Left renal pelvis (tissue), 4 donors: ENCODE data around the gene GPR135. TPM values are rescaled to one million over a fixed set of nuclear protein-coding genes. Genes with fewer than 3 reads are reported as not detected.

ENCODE experiments used
- DNase-seq, 4 donors: peaks; one replicate each; pipeline ENCODE4 v3.0.0-alpha.2; 2013; ENCODE audit warnings: low read depth in 4 of 4, low spot score in 3 of 4
- polyA plus RNA-seq, 4 donors: library from polyadenylated mRNA; unstranded; fragments of 120-200 nt; gene quantifications; one replicate each; pipeline ENCODE4 v1.2.1, GENCODE V29; 2013; ENCODE audit not compliant: insufficient read length in 4 of 4

Gene GPR135
- polyA plus RNA-seq, 4 donors: 4.0 to 9.3 (median 5.0) TPM

DNA sequence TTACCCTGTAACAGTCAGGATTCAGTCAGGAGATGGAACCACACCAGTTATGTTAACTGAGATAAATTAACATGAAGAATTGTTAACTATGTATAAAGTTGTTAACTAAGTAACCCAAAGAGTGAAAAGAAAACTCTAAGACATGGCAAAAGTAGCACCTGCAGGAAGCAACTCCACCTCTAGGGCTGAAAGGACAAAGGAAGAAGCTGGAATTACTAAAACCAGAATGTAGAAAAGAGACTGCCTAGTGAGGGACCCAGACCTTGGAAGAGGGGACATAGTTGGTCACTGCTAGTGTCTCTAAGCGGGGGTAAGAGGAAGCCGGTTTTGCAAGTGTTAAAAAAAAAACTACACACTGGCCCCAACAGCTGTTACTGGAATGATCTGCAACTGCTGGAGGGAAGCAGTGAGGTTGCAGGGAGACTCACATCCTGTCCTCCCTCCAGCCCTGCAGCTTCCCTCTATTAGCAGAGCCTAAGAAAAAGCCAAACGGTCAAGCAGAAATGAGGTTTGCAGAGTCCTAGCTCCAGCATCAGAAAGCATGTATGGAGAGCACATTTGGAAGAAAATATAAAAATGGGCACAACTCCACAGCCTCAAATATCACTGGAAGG lies 39.8 kb downstream of the GPR135 start:
- no peak for DNase-seq

DNA sequence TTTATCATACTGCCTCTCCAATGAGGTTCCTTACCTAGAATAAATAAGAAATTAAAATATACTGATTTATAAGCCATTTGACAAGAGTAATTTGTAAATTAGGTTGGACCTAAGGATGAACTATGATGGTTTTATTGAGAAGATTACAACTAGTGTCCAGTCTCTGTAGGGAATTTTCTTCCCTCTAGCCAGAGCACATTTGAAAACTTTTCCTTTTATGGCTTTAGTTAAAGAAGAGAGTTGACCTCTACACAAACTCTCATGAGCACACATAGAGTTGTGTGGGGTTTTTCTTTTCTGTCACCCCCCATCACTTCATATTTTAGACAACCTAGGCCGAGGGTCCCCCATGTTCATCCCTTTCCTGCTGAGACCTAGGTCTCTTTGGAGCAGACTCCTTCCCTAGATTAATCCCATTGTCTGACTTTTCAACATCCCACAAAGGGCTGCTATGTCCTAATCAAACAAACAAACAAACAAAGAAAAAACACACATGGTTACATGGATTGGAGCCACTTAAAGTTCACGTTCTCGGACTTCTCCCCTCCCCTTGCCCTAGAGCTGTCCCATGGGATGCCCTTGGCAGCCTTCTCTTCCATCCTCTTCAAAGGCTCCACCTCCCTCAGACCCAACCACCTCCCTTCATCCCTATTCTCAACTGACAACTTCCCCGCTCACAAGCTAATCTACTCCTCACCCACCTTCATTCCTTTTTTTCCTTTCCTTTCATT lies 40.7 kb downstream of the GPR135 start:
- no peak for DNase-seq

DNA sequence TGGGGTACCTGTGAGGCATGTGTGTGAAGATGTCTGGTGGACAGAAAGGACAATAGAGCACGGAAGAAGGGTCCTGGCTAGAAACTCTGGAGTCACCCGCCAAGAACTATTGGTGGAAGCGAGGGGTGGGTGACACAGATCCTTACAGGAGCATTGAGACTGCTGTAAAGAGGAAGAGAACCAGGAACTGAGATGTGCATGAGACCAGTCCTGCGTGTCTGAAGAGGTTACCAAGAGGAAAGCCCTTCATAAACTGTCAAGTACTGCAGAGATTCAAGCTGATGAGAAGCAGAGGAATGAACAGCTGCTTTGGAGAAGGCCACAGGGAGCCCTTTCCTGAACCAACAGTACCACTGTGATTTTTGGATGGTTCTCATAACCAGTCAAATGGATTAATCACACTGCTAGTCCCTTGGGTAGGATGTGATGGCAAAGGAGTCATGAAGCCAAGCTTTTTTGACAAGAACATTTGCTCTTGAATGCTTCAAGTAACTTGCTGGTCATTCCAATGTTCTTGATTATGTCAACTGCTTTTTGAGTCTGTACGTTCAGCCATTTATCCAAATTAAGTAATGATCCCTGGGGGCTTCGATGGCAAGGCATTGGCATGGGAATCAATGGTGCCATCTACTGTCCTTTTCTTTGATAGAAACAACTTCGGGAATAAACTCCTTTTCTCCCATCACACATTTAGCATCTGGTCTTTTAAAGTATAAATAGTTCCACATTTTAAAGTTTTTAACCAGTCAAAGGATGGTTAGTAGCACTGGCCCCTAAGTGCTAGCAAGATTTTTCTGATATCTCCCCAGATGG lies 42.9 kb downstream of the GPR135 start:
- DNase-seq: no peak

DNA sequence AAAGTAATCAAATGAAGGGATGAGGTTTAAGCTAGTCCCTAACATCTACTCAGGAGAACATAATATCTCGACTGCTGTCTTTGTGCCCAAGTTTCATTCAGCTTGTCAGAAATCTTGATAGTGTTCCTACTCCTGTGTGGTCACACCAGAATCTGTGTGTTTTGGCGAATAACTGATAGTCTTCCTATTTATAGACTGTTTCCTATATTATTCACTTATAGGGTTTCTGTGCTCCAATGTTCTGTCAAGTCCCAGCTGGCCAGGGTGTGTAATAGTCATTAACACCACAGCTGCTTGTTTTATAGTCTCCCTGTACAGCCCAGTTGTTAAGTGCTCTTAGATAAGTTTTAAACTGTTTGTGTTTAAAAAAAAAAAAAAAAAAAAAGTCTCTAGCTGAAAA lies 45.9 kb downstream of the GPR135 start:
- no peak for DNase-seq

GRCh38 chr14:59417311-59417710 lies 47.9 kb downstream of the GPR135 start:
- no peak for DNase-seq

DNA sequence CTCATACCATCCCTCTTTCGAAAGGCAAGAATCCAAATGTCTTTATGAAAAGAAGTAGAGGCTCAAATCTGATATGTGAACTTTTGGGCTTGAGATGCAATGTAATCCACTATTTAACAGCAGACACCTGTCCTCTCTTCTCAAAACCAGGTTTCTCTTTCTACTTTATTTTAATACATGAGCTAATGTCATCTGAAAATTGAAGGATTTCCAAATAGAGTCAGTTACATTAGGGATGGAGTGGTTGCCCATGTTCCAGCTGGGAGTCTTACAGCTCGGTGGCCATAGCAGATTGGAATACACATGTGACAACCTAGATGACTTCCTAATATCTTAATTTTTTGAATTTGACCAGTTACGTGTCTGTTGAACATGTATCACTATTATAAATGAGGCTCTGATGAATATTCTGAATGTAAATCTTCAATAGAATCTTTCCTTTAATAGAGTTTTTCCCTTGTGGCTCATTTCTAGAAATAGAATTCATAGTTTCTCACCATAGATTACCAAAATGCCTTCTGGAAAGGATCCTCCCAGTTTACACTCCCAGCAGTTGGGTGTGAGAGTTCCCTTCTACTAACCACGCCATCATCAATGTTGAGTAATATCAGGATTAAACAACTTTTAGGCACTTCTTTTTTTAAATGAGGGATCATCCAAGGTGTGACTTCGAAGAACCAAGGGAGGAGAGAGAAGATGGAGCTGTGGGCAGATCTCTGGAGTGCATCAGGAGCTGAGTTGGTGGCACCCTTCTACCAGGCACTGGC lies 49.2 kb downstream of the GPR135 start:
- no peak for DNase-seq

Other genes with a start within 250 kb of the GPR135 start
- 10 to 100 TPM; 43.9 to 60.5 (median 50.3) TPM for gene L3HYPDH, start 19.0 kb upstream of the GPR135 start, polyA plus RNA-seq
- 10 to 100 TPM; 72.6 to 95.0 (median 81.0) TPM for gene JKAMP, start 19.1 kb upstream of the GPR135 start, polyA plus RNA-seq
- gene CCDC175, start 111.4 kb upstream of the GPR135 start, polyA plus RNA-seq: 1 to 10 TPM in 2 of 4 donors, under 1 TPM in 2; 0.66 to 1.8 (median 1.0) TPM